H1 (cell line): ENCODE results near the gene PLXND1. TPM values are rescaled to one million over a fixed set of nuclear protein-coding genes. Genes with fewer than 3 reads are reported as not detected.

Source experiments
- BRCA1 ChIP-seq: IDR thresholded peaks from 2 replicates; pipeline ENCODE4 v1.6.1; 2012; ENCODE audit warnings: low read depth, low read length, improper control_type of control experiment
- CHD2 ChIP-seq: IDR thresholded peaks from 2 replicates; pipeline ENCODE4 v1.6.1; 2012; ENCODE audit warnings: low read length, improper control_type of control experiment
- JUN ChIP-seq: IDR thresholded peaks from 2 replicates; pipeline ENCODE4 v1.6.1; 2011; ENCODE audit warnings: low read depth, mild to moderate bottlenecking, improper control_type of control experiment, low read length
- RBBP5 ChIP-seq: IDR thresholded peaks from 2 replicates; pipeline ENCODE4 v1.7.1; 2012; ENCODE audit warnings: low read depth, mild to moderate bottlenecking, inconsistent platforms, low read length, moderate library complexity, borderline replicate concordance
- ZNF274 ChIP-seq: IDR thresholded peaks from 2 replicates; pipeline ENCODE4 v1.7.0; 2012; ENCODE audit warnings: low read length, borderline replicate concordance; ENCODE audit errors: extremely low read depth
- polyA plus RNA-seq, 7 experiments: library from polyadenylated mRNA; depleted of rRNA in 3 of 7; stranded (reverse) in 5 of 7; unstranded in 2 of 7; fragments of >200 nt in 5 of 7; fragments of 200-250 nt in 2 of 7; gene quantifications; 1 replicate in 5 of 7; 2 replicates in 1 of 7; 4 replicates in 1 of 7; pipeline versions ENCODE4 v1.2.1 to v1.2.3, GENCODE V29; 2011 to 2013; ENCODE audit warnings: missing spikeins in 2 of 7, mixed read lengths in 2 of 7
- total RNA-seq: library from RNA; stranded (reverse); fragmentation: NEBNext Ultra II Directional; extraction: Animal tissue kit (Norgen Biotek cat#: 25700); gene quantifications from 2 replicates; pipeline ENCODE4 v1.2.1, GENCODE V29; 2021

Gene PLXND1
- total and polyA plus RNA-seq, 2 of the 8 experiments (the other 6 are each of a cell fraction or from before 2014, with no cell fraction given), result 17.7 to 66.4 TPM

- TF ChIP-seq RBBP5, result no peak
- no peak for TF ChIP-seq BRCA1
- no peak for TF ChIP-seq CHD2
- TF ChIP-seq ZNF274, result no peak
- no peak for TF ChIP-seq JUN
Observed at GRCh38 chr3:129584631-129585030, 21.8 kb downstream of the PLXND1 start (continued).
